CD4-positive, alpha-beta T cell treated with Interleukin-10 for 1 hour (primary cell): ENCODE measurements around the gene EVL.

Source experiments
- DNase-seq: peaks from one replicate; pipeline ENCODE4 v3.0.0-alpha.2; 2020

EVL gene

GRCh38 chr14:100088226-100088625 lies 23.0 kb downstream of the EVL start:
- no peak for DNase-seq

GRCh38 chr14:100091386-100091785 lies 26.2 kb downstream of the EVL start:
- no peak for DNase-seq

GRCh38 chr14:100092832-100093231 lies 27.6 kb downstream of the EVL start:
- no peak for DNase-seq

- DNase-seq: no peak
These were observed 28.1 kb downstream of the EVL start for GRCh38 chr14:100093319-100093718.

- no peak for DNase-seq
These were observed 31.4 kb downstream of the EVL start for GRCh38 chr14:100096656-100097055.

- DNase-seq: no peak
These were observed 32.9 kb downstream of the EVL start for GRCh38 chr14:100098171-100098570.

GRCh38 chr14:100100032-100100703 lies 34.9 kb downstream of the EVL start:
- DNase-seq: no peak

- no peak for DNase-seq
These were observed 37.0 kb downstream of the EVL start for GRCh38 chr14:100102156-100102785.

GRCh38 chr14:100103250-100104005 lies 38.2 kb downstream of the EVL start:
- no peak for DNase-seq

- no peak for DNase-seq
These were observed 38.8 kb downstream of the EVL start for GRCh38 chr14:100104006-100104352.

GRCh38 chr14:100104523-100105300 lies 39.5 kb downstream of the EVL start:
- DNase-seq: no peak

- DNase-seq: peak; percentile 15
These were observed 40.3 kb downstream of the EVL start for GRCh38 chr14:100105357-100106169.

GRCh38 chr14:100106250-100107112 lies 41.3 kb downstream of the EVL start:
- DNase-seq: peak; percentile 61

- no peak for DNase-seq
These were observed 42.0 kb downstream of the EVL start for GRCh38 chr14:100107236-100107635.

- peak; percentile 88 for DNase-seq
These were observed 43.0 kb downstream of the EVL start for GRCh38 chr14:100108042-100108825.

GRCh38 chr14:100108840-100109593 lies 43.8 kb downstream of the EVL start:
- DNase-seq: no peak

- no peak for DNase-seq
These were observed 44.4 kb downstream of the EVL start for GRCh38 chr14:100109594-100109955.

- no peak for DNase-seq
These were observed 45.6 kb downstream of the EVL start for GRCh38 chr14:100110816-100111215.

GRCh38 chr14:100111931-100112704 lies 46.9 kb downstream of the EVL start:
- no peak for DNase-seq
